K562 (cell line): ENCODE data around the gene DVL2. TPM values are rescaled to one million over a fixed set of nuclear protein-coding genes. Genes with fewer than 3 reads are reported as not detected.
A peak's percentile ranks its signal among the peaks of the same experiment; 100 is the strongest.

Experiments used
- ATAC-seq: fragments of 200-7000 bp; cut with Tn5 transposase; 3 replicates; pipeline ENCODE4 v1.9.1; 2020; ENCODE audit warnings: moderate library complexity
- BruUV-seq: library from RNA; stranded (reverse); fragments of 400-500 nt; replicated peaks from 2 replicates; lab custom pipeline; 2021; lab: Mats Ljungman, UMichigan
- CTCF ChIA-PET: fragments of 300-600 bp; formaldehyde crosslinking; extraction: SDS; loops from one replicate; lab custom pipeline; 2021; ENCODE audit warnings: low intra/inter-chr PET ratio; lab: Yijun Ruan, JAX
- POLR2A ChIA-PET: fragments of 300-600, 350-650 bp; sonication (Branson Sonifier 250); formaldehyde crosslinking; extraction: SDS; loops from one replicate; lab custom pipeline; 2021; ENCODE audit warnings: antibody characterized with exemption, inconsistent platforms; lab: Yijun Ruan, JAX
- DNase-seq, 4 experiments: peaks; one replicate each; pipeline versions ENCODE4 v3.0.0 to v3.0.0-alpha.2; 2011 to 2018; ENCODE audit warnings: low spot score in 3 of 4, mixed read lengths in 3 of 4; ENCODE audit errors: extremely low read depth in 1 of 4
- FAIRE-seq: peaks from 2 replicates; lab custom pipeline; 2011; peaks lifted over from hg19 to GRCh38; lab: Jason Lieb, UNC
- H2AFZ ChIP-seq: 2 replicates; pipeline ENCODE4 v1.6.0; 2011; ENCODE audit warnings: low read depth, low read length, control low read depth, inconsistent platforms
- H3K27ac ChIP-seq: fragments of 200-600 bp; 3 replicates; pipeline ENCODE4 v1.8.0; 2011; ENCODE audit warnings: low read depth, mild to moderate bottlenecking, control low read depth, inconsistent platforms, low read length, moderate library complexity, mixed read lengths; ENCODE audit errors: extremely low read depth
- H3K27me3 ChIP-seq, 2 experiments: fragments of 300-600 bp in 1 of 2; 2 replicates in 1 of 2; 3 replicates in 1 of 2; pipeline versions ENCODE4 v1.6.0 to v1.8.0; 2011; ENCODE audit warnings: inconsistent platforms in 2 of 2, low read length in 2 of 2, mild to moderate bottlenecking in 1 of 2, mixed read lengths in 1 of 2, moderate library complexity in 1 of 2; ENCODE audit not compliant: control insufficient read depth in 2 of 2, insufficient read depth in 2 of 2
- H3K36me3 ChIP-seq: fragments of 300-600 bp; 3 replicates; pipeline ENCODE4 v1.8.0; 2011; ENCODE audit warnings: mild to moderate bottlenecking, low read length, inconsistent platforms; ENCODE audit not compliant: control insufficient read depth, insufficient read depth
- H3K4me1 ChIP-seq, 2 experiments: fragments of 200-600 bp in 1 of 2; replicated peaks in 1 of 2; 2 replicates in 1 of 2; 3 replicates in 1 of 2; pipeline versions ENCODE4 v1.5.1 to v1.8.0; 2011; ENCODE audit warnings: inconsistent platforms in 2 of 2, low read length in 2 of 2, mild to moderate bottlenecking in 1 of 2, mixed read lengths in 1 of 2, moderate library complexity in 1 of 2; ENCODE audit not compliant: control insufficient read depth in 2 of 2, insufficient read depth in 2 of 2
- H3K4me2 ChIP-seq: 2 replicates; pipeline ENCODE4 v1.6.1; 2011; ENCODE audit warnings: low read length, control low read depth, inconsistent platforms, mixed read lengths; ENCODE audit not compliant: insufficient read depth
- H3K4me3 ChIP-seq: fragments of 200-600 bp; sonication (generic), shearing (Covaris generic); 2 replicates; pipeline ENCODE4 v1.5.1; 2016; ENCODE audit warnings: control low read depth, inconsistent platforms
- H3K79me2 ChIP-seq: fragments of 200-600 bp; 3 replicates; pipeline ENCODE4 v1.8.0; 2011; ENCODE audit warnings: low read length, inconsistent platforms; ENCODE audit not compliant: control insufficient read depth, insufficient read depth
- H3K9ac ChIP-seq, 2 experiments: 2 replicates each; pipeline versions ENCODE4 v1.6.0 to v1.6.1; 2011; ENCODE audit warnings: low read depth in 2 of 2, low read length in 2 of 2, control low read depth in 1 of 2, inconsistent platforms in 1 of 2, mild to moderate bottlenecking in 1 of 2, mixed read lengths in 1 of 2; ENCODE audit not compliant: insufficient read depth in 1 of 2
- H3K9me1 ChIP-seq: one replicate; pipeline ENCODE4 v1.6.0; 2011; ENCODE audit warnings: inconsistent platforms, mild to moderate bottlenecking, low read length, moderate library complexity; ENCODE audit not compliant: control insufficient read depth, insufficient read depth
- H3K9me3 ChIP-seq: replicated peaks from 2 replicates; pipeline ENCODE4 v1.5.1; 2011; ENCODE audit warnings: low read depth, low read length, inconsistent platforms; ENCODE audit not compliant: control insufficient read depth, insufficient read depth
- H4K20me1 ChIP-seq: replicated peaks from 2 replicates; pipeline ENCODE4 v1.6.1; 2011; ENCODE audit warnings: low read length, inconsistent platforms, mixed read lengths; ENCODE audit not compliant: control insufficient read depth, insufficient read depth
- C11orf30 ChIP-seq: fragments of 450-650 bp; IDR thresholded peaks from 2 replicates; pipeline ENCODE4 v1.6.1; 2016; ENCODE audit warnings: low read depth, mild to moderate bottlenecking
- LEF1 ChIP-seq: fragments of 450-650 bp; IDR thresholded peaks from 2 replicates; pipeline ENCODE4 v1.6.1; 2016; ENCODE audit warnings: mild to moderate bottlenecking
- PRDM10 ChIP-seq: fragments of 450-650 bp; IDR thresholded peaks from 2 replicates; pipeline ENCODE4 v1.6.1; 2018; ENCODE audit not compliant: partially characterized antibody
- WGBS: fragments of 100-300 bp; shearing (Covaris generic); methylation state at CpG from one replicate; pipeline ENCODE4 v1.1.6; 2016; ENCODE audit warnings: low coverage, mixed read lengths; ENCODE audit not compliant: insufficient coverage; ENCODE audit errors: missing lambda C conversion rate; 5-methylcytosine and 5-hydroxymethylcytosine counted together
- in situ Hi-C: fragments of 300-500 bp; cut with MboI; formaldehyde crosslinking; loops from 4 replicates; pipeline ENCODE4 v1.15.0; 2018; ENCODE audit warnings: inconsistent platforms, mixed read lengths
- intact Hi-C: fragments of 100-400 bp; cut with micrococcal nuclease; formaldehyde crosslinking; loops from 2 replicates; pipeline ENCODE4 v1.14.2; 2022
- polyA plus RNA-seq, 8 experiments: library from polyadenylated mRNA; depleted of rRNA in 4 of 8; stranded (reverse) in 5 of 8; unstranded in 3 of 8; fragments of >200 nt; fragmentation: Nextera tagmentation in 2 of 8; fragmentation: Illumina TruSeq in 1 of 8; extraction: Ambion mirVana in 2 of 8; extraction: Trizol in 1 of 8; gene quantifications; 2 replicates each; pipeline versions ENCODE4 v1.2.1 to v1.2.3, GENCODE V29; 2011 to 2014; ENCODE audit warnings: inconsistent platforms in 1 of 8, missing spikeins in 1 of 8
- total RNA-seq, 7 experiments: library from RNA; depleted of rRNA in 6 of 7; stranded (reverse); fragments of >200 nt in 6 of 7; fragmentation: Illumina TruSeq in 2 of 7; extraction: Trizol in 2 of 7; gene quantifications; 2 replicates each; pipeline versions ENCODE4 v1.2.1 to v1.2.3, GENCODE V29; 2011 to 2021; ENCODE audit warnings: low replicate concordance in 1 of 7

The DVL2 gene
- total and polyA plus RNA-seq, 9 of the 15 experiments (the other 6 are each of a cell fraction or from before 2014, with no cell fraction given) = 1.3 to 49.5 (median 24.3) TPM

DNA sequence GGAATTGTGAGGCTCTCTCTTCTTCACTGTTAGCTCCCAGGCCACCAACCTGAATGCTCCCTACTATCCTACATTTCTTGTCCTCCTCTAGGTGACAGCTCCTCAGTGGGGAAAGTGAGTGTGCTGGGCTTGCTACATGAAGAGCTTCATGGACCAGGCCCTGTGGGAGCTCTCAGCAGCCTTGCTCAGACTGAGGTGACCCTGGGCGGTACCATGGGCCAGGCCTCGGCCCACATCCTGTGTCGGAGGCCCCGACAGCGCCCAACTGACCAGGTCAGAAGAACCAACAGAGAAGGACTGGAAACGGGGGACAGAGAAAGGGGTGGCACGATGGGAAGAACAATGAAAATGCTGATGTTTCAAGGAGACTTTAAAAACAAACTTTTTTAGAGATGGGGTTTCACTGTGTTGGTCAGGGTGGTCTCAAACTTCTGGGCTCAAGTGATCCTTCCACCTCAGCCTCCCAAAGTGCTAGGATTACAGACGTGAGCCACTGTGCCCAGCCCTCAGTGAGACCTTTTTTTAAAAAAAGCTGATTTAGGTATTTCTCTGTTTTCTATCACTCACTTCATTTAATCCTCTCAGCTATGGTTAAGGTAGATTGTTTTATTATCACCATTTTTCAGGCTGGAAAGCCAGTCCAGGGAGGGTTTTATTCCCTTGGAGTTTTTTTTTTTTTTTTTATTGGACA, 22.6 kb upstream of the DVL2 start:
- FAIRE-seq = no peak
- no peaks in the 10 kb centered on the region for H4K20me1 ChIP-seq
- H3K79me2 ChIP-seq = peaks cover 17% of the 10 kb centered on the region
- peaks cover 63% of the 10 kb centered on the region; the same call in 2 of the 3 replicates for H3K36me3 ChIP-seq
- no peak for DNase-seq
- in situ Hi-C loops = no loop called here
- H3K9ac ChIP-seq = peak overlapping the region in 1 of 2 experiments; percentile 35; a peak in 1 of 4 replicates
- TF ChIP-seq LEF1 (no peak), C11orf30 (no peak), PRDM10 (no peak)
- CTCF ChIA-PET = no interaction called here
- no peak overlapping the region for H3K4me3 ChIP-seq
- no peak overlapping the region for H2AFZ ChIP-seq
- POLR2A ChIA-PET = interaction anchor here (0.6 to 1.4 kb wide), 3 partner anchors 14 to 34 kb away, joined by 3 to 6 read pairs (median 4); partner anchors contain the start of gene PHF23
- no peaks in the 10 kb centered on the region for H3K9me1 ChIP-seq
- ATAC-seq = no peak
- WGBS = 89% methylated on average over 5 of the region's 8 CpGs
- no TSS peak for BruUV-seq
- intact Hi-C loops = no loop called here
- peaks cover 5 to 15% of the 10 kb centered on the region in 2 experiments; a peak in 3 of 5 replicates for H3K4me1 ChIP-seq
- no peak overlapping the region for H3K27ac ChIP-seq
- no peak overlapping the region for H3K4me2 ChIP-seq
- H3K9me3 ChIP-seq = no peaks in the 10 kb centered on the region
- no peaks in the 10 kb centered on the region for H3K27me3 ChIP-seq
